HCT116 (cell line): ENCODE results near the gene TBC1D30. TPM values are rescaled to one million over a fixed set of nuclear protein-coding genes. Genes with fewer than 3 reads are reported as not detected.
A peak's percentile ranks its signal among the peaks of the same experiment; 100 is the strongest.
"Not testable (repeated sequence)": the region's sequence is repeated elsewhere in the genome, so short reads cannot be mapped to it uniquely, and the experiment has no call there.

ENCODE experiments used
- ATAC-seq: fragments of 200-7000 bp; cut with Tn5 transposase; 2 replicates; pipeline ENCODE4 v1.9.1; 2020; ENCODE audit warnings: mild to moderate bottlenecking, moderate library complexity
- BruUV-seq: library from RNA; stranded (reverse); fragments of 400-500 nt; replicated peaks from 2 replicates; lab custom pipeline; 2021; lab: Mats Ljungman, UMichigan
- CTCF ChIA-PET: fragments of 300-600 bp; sonication (Branson Sonifier 250); formaldehyde crosslinking; loops from one replicate; lab custom pipeline; 2021; ENCODE audit warnings: antibody characterized with exemption; lab: Charles Lee
- POLR2A ChIA-PET: fragments of 300-600, 350-600 bp; sonication (Branson Sonifier 250); formaldehyde crosslinking; loops from one replicate; lab custom pipeline; 2021; ENCODE audit warnings: antibody characterized with exemption; lab: Charles Lee
- RAD21 ChIA-PET, 2 experiments: fragments of 300-600 bp; sonication (Branson Sonifier 250); formaldehyde crosslinking; loops; one replicate each; lab custom pipeline; 2023; ENCODE audit warnings: low total read pairs in 2 of 2; ENCODE audit not compliant: uncharacterized antibody in 2 of 2, unreplicated experiment in 2 of 2, low non-redundant PET in 1 of 2; lab: Charles Lee
- DNase-seq: peaks from one replicate; pipeline ENCODE4 v3.0.0-alpha.2; 2010; ENCODE audit warnings: low read depth, low spot score
- H2AFZ ChIP-seq: fragments of 200-600 bp; shearing (Covaris generic), sonication (generic); 2 replicates; pipeline ENCODE4 v1.6.1; 2017; ENCODE audit warnings: low read depth, mixed run types, mixed read lengths, antibody characterized with exemption, low read length; ENCODE audit not compliant: poor library complexity, severe bottlenecking
- H3K27ac ChIP-seq: 2 replicates; pipeline ENCODE4 v1.5.1; 2012; ENCODE audit warnings: low read depth, low read length
- H3K27me3 ChIP-seq: fragments of 200-600 bp; sonication (generic); 2 replicates; pipeline ENCODE4 v1.6.1; 2016; ENCODE audit warnings: mixed run types, low read length, mixed read lengths; ENCODE audit not compliant: insufficient read depth
- H3K36me3 ChIP-seq, 2 experiments: fragments of 200-500 bp in 1 of 2; fragments of 200-600 bp in 1 of 2; sonication (Bioruptor generic) in 1 of 2; sonication (generic) in 1 of 2; 2 replicates each; pipeline versions ENCODE4 v1.5.1 to v1.6.1; 2014 to 2016; ENCODE audit warnings: low read length in 2 of 2, inconsistent platforms in 1 of 2, mixed read lengths in 1 of 2, mixed run types in 1 of 2; ENCODE audit not compliant: insufficient read depth in 2 of 2, control insufficient read depth in 1 of 2
- H3K4me1 ChIP-seq, 2 experiments: fragments of 200-600 bp in 1 of 2; sonication (generic) in 1 of 2; 2 replicates each; pipeline versions ENCODE4 v1.5.1 to v1.6.1; 2012 to 2017; ENCODE audit warnings: low read length in 2 of 2, inconsistent platforms in 1 of 2, mild to moderate bottlenecking in 1 of 2, mixed read lengths in 1 of 2, mixed run types in 1 of 2, moderate library complexity in 1 of 2; ENCODE audit not compliant: insufficient read depth in 2 of 2, control insufficient read depth in 1 of 2
- H3K4me2 ChIP-seq: fragments of 200-600 bp; sonication (generic); 2 replicates; pipeline ENCODE4 v1.6.1; 2017; ENCODE audit warnings: mixed run types, low read length, mixed read lengths
- H3K4me3 ChIP-seq, 2 experiments: fragments of 200-600 bp in 1 of 2; sonication (generic) in 1 of 2; replicated peaks in 1 of 2; 2 replicates each; pipeline ENCODE4 v1.5.1; 2011 to 2016; ENCODE audit warnings: low read length in 2 of 2, control low read depth in 1 of 2, low read depth in 1 of 2, mild to moderate bottlenecking in 1 of 2, mixed read lengths in 1 of 2, mixed run types in 1 of 2
- H3K79me2 ChIP-seq: fragments of 200-600 bp; sonication (generic); 2 replicates; pipeline ENCODE4 v1.6.1; 2017; ENCODE audit warnings: mild to moderate bottlenecking, mixed run types, low read length, moderate library complexity, mixed read lengths; ENCODE audit not compliant: insufficient read depth
- H3K9ac ChIP-seq: fragments of 200-600 bp; sonication (generic); 2 replicates; pipeline ENCODE4 v1.6.1; 2016; ENCODE audit warnings: low read length, mixed read lengths
- H3K9me2 ChIP-seq: fragments of 200-600 bp; sonication (generic), shearing (Covaris generic); 2 replicates; pipeline ENCODE4 v1.6.1; 2017; ENCODE audit warnings: mixed run types, mild to moderate bottlenecking, moderate library complexity; ENCODE audit not compliant: insufficient read depth
- H3K9me3 ChIP-seq, 2 experiments: fragments of 200-500 bp in 1 of 2; fragments of 200-600 bp in 1 of 2; sonication (Bioruptor generic) in 1 of 2; sonication (generic) in 1 of 2; 2 replicates each; pipeline ENCODE4 v1.6.1; 2014 to 2017; ENCODE audit warnings: low read length in 2 of 2, mixed read lengths in 2 of 2, inconsistent platforms in 1 of 2, low read depth in 1 of 2, mild to moderate bottlenecking in 1 of 2, mixed run types in 1 of 2, moderate library complexity in 1 of 2; ENCODE audit not compliant: control insufficient read depth in 1 of 2, insufficient read depth in 1 of 2
- H4K20me1 ChIP-seq: fragments of 200-600 bp; sonication (generic), shearing (Covaris generic); 2 replicates; pipeline ENCODE4 v1.6.1; 2017; ENCODE audit warnings: mixed run types, mild to moderate bottlenecking, moderate library complexity; ENCODE audit not compliant: insufficient read depth
- CBX3 ChIP-seq: IDR thresholded peaks from 2 replicates; pipeline ENCODE4 v1.6.1; 2012; ENCODE audit warnings: low read depth
- CTCF ChIP-seq, 3 experiments: fragments of 200-600 bp in 1 of 3; sonication (generic) in 1 of 3; IDR thresholded peaks in 2 of 3; conservative IDR thresholded peaks in 1 of 3; 2 replicates each; pipeline ENCODE4 v1.5.1; 2012 to 2017; ENCODE audit warnings: low read depth in 2 of 3, low read length in 2 of 3, antibody characterized with exemption in 1 of 3, borderline replicate concordance in 1 of 3, control low read depth in 1 of 3, mild to moderate bottlenecking in 1 of 3, mixed read lengths in 1 of 3, mixed run types in 1 of 3, moderate library complexity in 1 of 3; ENCODE audit not compliant: insufficient read depth in 1 of 3
- ELF1 ChIP-seq: IDR thresholded peaks from 2 replicates; pipeline ENCODE4 v1.6.1; 2012; ENCODE audit warnings: low read depth, borderline replicate concordance
- EZH2 ChIP-seq: fragments of 200-600 bp; sonication (generic); IDR thresholded peaks from 2 replicates; pipeline ENCODE4 v1.6.1; 2017; ENCODE audit warnings: antibody characterized with exemption, mixed run types
- POLR2A ChIP-seq: IDR thresholded peaks from 2 replicates; pipeline ENCODE4 v1.7.0; 2011; ENCODE audit warnings: borderline replicate concordance; ENCODE audit not compliant: insufficient read depth, insufficient read length; ENCODE audit errors: extremely low read depth
- RAD21 ChIP-seq: IDR thresholded peaks from 2 replicates; pipeline ENCODE4 v1.6.1; 2012; ENCODE audit warnings: low read depth, mild to moderate bottlenecking
- SIN3A ChIP-seq: IDR thresholded peaks from 2 replicates; pipeline ENCODE4 v1.6.1; 2012; ENCODE audit warnings: low read depth
- ZFX ChIP-seq: fragments of 450-650 bp; IDR thresholded peaks from 2 replicates; pipeline ENCODE4 v1.6.1; 2017
- ZNF274 ChIP-seq: fragments of 200-500 bp; sonication (Bioruptor generic); IDR thresholded peaks from 2 replicates; pipeline ENCODE4 v1.6.1; 2014; ENCODE audit warnings: mild to moderate bottlenecking, low read depth, low read length, inconsistent platforms
- intact Hi-C: fragments of 100-400 bp; cut with micrococcal nuclease; formaldehyde crosslinking; loops from 2 replicates; pipeline ENCODE4 v1.10.0; 2022
- total RNA-seq: library from RNA; stranded (reverse); gene quantifications from one replicate; pipeline ENCODE4 v1.2.1, GENCODE V29; 2021; ENCODE audit not compliant: unreplicated experiment
- TF ChIP-seq, protein P1 (sequence below): IDR thresholded peaks from 2 replicates; pipeline ENCODE4 v1.6.1; 2012; ENCODE audit warnings: low read depth

The TBC1D30 gene
- total RNA-seq, 1 experiment from 2014 or later: 24.1 TPM

DNA sequence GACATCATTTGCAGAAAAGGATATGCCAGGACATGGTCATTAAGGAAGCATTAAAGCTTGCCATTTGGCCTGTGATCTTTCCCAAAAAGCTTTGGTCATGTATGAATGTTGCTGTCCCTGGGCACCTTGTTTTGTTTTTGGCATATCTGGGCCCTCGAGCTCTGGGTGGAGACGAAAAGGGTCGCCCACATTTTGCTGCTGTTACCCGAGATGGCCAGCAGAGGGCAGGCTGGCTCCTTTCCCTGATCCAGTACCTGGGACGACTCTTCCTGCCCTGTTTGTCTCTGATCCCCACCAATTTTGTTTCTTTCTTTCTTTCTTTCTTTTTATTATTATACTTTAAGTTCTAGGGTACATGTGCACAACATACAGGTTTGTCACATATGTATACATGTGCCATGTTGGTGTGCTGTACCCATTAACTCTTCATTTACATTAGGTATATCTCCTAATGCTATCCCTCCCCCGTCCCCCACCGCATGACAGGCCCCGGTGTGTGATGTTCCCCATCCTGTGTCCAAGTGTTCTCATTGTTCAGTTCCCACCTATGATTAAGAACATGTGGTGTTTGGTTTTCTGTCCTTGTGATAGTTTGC, 22.2 kb upstream of the TBC1D30 start:
- H3K9me3 ChIP-seq, H3K4me3 ChIP-seq, H3K27ac ChIP-seq: not testable (repeated sequence)
- CTCF ChIA-PET: interaction anchor here (0.7 to 2.4 kb wide), 30 partner anchors 8 to 1318 kb away, joined by 3 to 25 read pairs (median 5); partner anchors contain the start of gene LEMD3
- 0 out of 2 replicates have a peak overlapping the region, but pooled peaks have one; percentile 3 for H3K4me2 ChIP-seq
- peak; percentile 44 to 83 (median 82); a peak in 5 of 6 replicates for TF ChIP-seq CTCF (IDR thresholded peaks at IDR 0.05 in 2 of 3, conservative IDR thresholded peaks at IDR 0.05 in 1 of 3; ENCODE audit: borderline replicate concordance in 1 of 3, insufficient read depth in 1 of 3, low read depth in 2 of 3, low read length in 2 of 3)
- TF ChIP-seq RAD21: peak; percentile 63
- TF ChIP-seq, all 23 proteins: peak for 2; not testable (repeated sequence) for 21
- POLR2A ChIA-PET: interaction anchor here (1.1 kb wide), 1 partner anchor 22 kb away, joined by 5 read pairs; no protein-coding TSS in a partner anchor
- RAD21 ChIA-PET: interaction anchor here in 1 of 2 experiments (1.1 kb wide), 1 partner anchor 267 kb away, joined by 3 read pairs; no protein-coding TSS in a partner anchor
- not testable (repeated sequence) for H3K9me2 ChIP-seq, H3K9ac ChIP-seq, H3K27me3 ChIP-seq, H3K36me3 ChIP-seq, DNase-seq, BruUV-seq, H2AFZ ChIP-seq
- peaks cover 53% of the 10 kb centered on the region for H3K79me2 ChIP-seq
- peaks cover 0 to 12% of the 10 kb centered on the region in 2 experiments; a peak in 1 of 4 replicates for H3K4me1 ChIP-seq
- peaks cover 14% of the 10 kb centered on the region; the same call in 1 of the 2 replicates for H4K20me1 ChIP-seq
- intact Hi-C loops: loop anchor here (5.0 kb wide), 1 partner anchor 320 kb away; the partner anchor contains the start of gene WIF1
- peak; percentile 88 for ATAC-seq

GRCh38 chr12:64806173-64806572, 18.3 kb upstream of the TBC1D30 start:
- H3K36me3 ChIP-seq: no peaks in the 10 kb centered on the region
- intact Hi-C loops: no loop called here
- no peak overlapping the region for H3K4me2 ChIP-seq
- CTCF ChIA-PET: interaction anchor here (2.2 kb wide), 1 partner anchor 10 kb away, joined by 6 read pairs; no protein-coding TSS in a partner anchor
- no peaks in the 10 kb centered on the region for H3K27me3 ChIP-seq
- BruUV-seq: no TSS peak
- H3K9me2 ChIP-seq: no peaks in the 10 kb centered on the region
- no peak overlapping the region for H3K27ac ChIP-seq
- ATAC-seq (no peak), DNase-seq (no peak)
- RAD21 ChIA-PET: no interaction called here
- H3K4me3 ChIP-seq: no peak overlapping the region
- no peak overlapping the region for H2AFZ ChIP-seq
- POLR2A ChIA-PET: no interaction called here
- peaks cover 14% of the 10 kb centered on the region; the same call in 1 of the 2 replicates for H4K20me1 ChIP-seq
- no peaks in the 10 kb centered on the region for H3K9me3 ChIP-seq
- peaks cover 0 to 26% of the 10 kb centered on the region in 2 experiments; a peak in 2 of 4 replicates for H3K4me1 ChIP-seq
- no peak overlapping the region for H3K9ac ChIP-seq
- peaks cover 38% of the 10 kb centered on the region for H3K79me2 ChIP-seq
- no peak for TF ChIP-seq POLR2A
- no peak for TF ChIP-seq ZNF274
- TF ChIP-seq EZH2: no peak
- no peak for TF ChIP-seq ELF1
- TF ChIP-seq, protein P1, sequence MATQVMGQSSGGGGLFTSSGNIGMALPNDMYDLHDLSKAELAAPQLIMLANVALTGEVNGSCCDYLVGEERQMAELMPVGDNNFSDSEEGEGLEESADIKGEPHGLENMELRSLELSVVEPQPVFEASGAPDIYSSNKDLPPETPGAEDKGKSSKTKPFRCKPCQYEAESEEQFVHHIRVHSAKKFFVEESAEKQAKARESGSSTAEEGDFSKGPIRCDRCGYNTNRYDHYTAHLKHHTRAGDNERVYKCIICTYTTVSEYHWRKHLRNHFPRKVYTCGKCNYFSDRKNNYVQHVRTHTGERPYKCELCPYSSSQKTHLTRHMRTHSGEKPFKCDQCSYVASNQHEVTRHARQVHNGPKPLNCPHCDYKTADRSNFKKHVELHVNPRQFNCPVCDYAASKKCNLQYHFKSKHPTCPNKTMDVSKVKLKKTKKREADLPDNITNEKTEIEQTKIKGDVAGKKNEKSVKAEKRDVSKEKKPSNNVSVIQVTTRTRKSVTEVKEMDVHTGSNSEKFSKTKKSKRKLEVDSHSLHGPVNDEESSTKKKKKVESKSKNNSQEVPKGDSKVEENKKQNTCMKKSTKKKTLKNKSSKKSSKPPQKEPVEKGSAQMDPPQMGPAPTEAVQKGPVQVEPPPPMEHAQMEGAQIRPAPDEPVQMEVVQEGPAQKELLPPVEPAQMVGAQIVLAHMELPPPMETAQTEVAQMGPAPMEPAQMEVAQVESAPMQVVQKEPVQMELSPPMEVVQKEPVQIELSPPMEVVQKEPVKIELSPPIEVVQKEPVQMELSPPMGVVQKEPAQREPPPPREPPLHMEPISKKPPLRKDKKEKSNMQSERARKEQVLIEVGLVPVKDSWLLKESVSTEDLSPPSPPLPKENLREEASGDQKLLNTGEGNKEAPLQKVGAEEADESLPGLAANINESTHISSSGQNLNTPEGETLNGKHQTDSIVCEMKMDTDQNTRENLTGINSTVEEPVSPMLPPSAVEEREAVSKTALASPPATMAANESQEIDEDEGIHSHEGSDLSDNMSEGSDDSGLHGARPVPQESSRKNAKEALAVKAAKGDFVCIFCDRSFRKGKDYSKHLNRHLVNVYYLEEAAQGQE: no peak
- no peak for TF ChIP-seq CBX3
- no peak for TF ChIP-seq SIN3A
- TF ChIP-seq ZFX: no peak
